Skeletal muscle tissue (tissue), 4 donors: ENCODE measurements around the gene SNX5. TPM values are rescaled to one million over a fixed set of nuclear protein-coding genes. Genes with fewer than 3 reads are reported as not detected.

Experiments used
- H3K27ac ChIP-seq: one replicate; pipeline ENCODE4 v1.7.0; 2013; ENCODE audit warnings: mild to moderate bottlenecking, low read depth, low read length, inconsistent platforms
- H3K27me3 ChIP-seq, 3 donors: one replicate each; pipeline ENCODE4 v1.7.0; 2013; ENCODE audit warnings: low read length in 3 of 3; ENCODE audit not compliant: control insufficient read depth in 3 of 3, insufficient read depth in 3 of 3
- H3K36me3 ChIP-seq, 3 donors: one replicate each; pipeline ENCODE4 v1.7.0; 2013; ENCODE audit warnings: low read length in 3 of 3; ENCODE audit not compliant: control insufficient read depth in 3 of 3, insufficient read depth in 3 of 3
- H3K4me1 ChIP-seq, 3 donors: one replicate each; pipeline ENCODE4 v1.7.0; 2013; ENCODE audit warnings: low read length in 3 of 3, mild to moderate bottlenecking in 3 of 3; ENCODE audit not compliant: control insufficient read depth in 3 of 3, insufficient read depth in 3 of 3
- H3K4me3 ChIP-seq, 3 donors: one replicate each; pipeline ENCODE4 v1.7.0; 2013; ENCODE audit warnings: low read length in 3 of 3
- H3K9ac ChIP-seq, 3 donors: one replicate each; pipeline ENCODE4 v1.7.0; 2013; ENCODE audit warnings: low read length in 3 of 3, mild to moderate bottlenecking in 3 of 3, moderate library complexity in 2 of 3, low read depth in 1 of 3
- H3K9me3 ChIP-seq, 3 donors: one replicate each; pipeline ENCODE4 v1.7.0; 2013; ENCODE audit warnings: low read length in 3 of 3; ENCODE audit not compliant: control insufficient read depth in 3 of 3
- total RNA-seq: library from RNA; depleted of rRNA; stranded (reverse); fragments of >200 nt; gene quantifications from one replicate; pipeline ENCODE4 v1.2.3, GENCODE V29; 2014
- donor health status: Osteomylitis.

The SNX5 gene
- total RNA-seq, 1 donor from 2014 or later = 95.0 TPM

DNA sequence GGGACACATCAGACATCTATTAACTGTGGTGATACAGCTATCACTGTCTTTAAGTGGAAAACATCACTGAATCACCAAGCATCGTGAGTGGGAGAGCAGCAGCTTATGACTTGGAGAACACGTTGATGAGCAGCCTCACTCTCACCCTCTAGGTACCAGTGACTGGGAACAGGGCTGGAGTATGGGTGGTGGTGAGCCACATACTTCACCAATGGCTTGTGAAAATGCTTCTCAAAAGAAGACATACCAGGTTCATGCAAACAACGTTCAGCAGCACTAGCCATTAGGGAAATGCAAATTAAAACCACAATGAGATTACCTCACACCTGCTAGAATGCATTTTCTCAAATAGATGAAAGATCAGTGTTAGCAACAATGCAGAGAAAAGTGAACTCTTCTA lies 25.3 kb downstream of the SNX5 start:
- Histone ChIP-seq H3K27me3 (no peaks in the 10 kb centered on the region), H3K27ac (no peak overlapping the region), H3K4me3 (no peak overlapping the region)

DNA sequence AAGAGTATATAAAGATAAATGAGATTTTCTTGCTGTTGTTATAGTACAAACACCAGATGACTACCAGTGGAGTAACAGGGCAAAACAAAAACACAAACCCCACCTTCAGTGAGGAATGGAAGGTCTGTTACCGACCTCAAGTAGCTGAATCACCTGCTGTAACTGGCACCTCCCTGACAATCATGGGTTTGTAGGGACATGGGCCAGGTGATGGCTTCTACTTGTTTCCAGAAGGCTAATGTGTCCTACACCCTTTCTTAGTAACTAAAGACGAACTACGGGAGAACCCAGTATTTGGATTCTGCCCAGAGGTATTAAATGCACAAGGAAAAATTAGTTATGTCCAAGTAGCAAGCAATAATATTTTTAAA lies 26.8 kb downstream of the SNX5 start:
- Histone ChIP-seq H3K9ac (peak overlapping the region in 1 of 3 donors; percentile 8), H3K4me3 (no peak overlapping the region), H3K4me1 (peaks cover 30 to 35% (median 31%) of the 10 kb centered on the region in 3 donors), H3K27ac (no peak overlapping the region), H3K27me3 (no peaks in the 10 kb centered on the region), H3K36me3 (peaks cover 12 to 55% (median 51%) of the 10 kb centered on the region in 3 donors), H3K9me3 (no peaks in the 10 kb centered on the region)

More for the DNA sequence above, 25.3 kb downstream of the SNX5 start:
- Histone ChIP-seq H3K9me3 (no peaks in the 10 kb centered on the region), H3K9ac (no peak overlapping the region), H3K36me3 (peaks cover 19 to 70% (median 64%) of the 10 kb centered on the region in 3 donors), H3K4me1 (peaks cover 16 to 22% (median 20%) of the 10 kb centered on the region in 3 donors)

DNA sequence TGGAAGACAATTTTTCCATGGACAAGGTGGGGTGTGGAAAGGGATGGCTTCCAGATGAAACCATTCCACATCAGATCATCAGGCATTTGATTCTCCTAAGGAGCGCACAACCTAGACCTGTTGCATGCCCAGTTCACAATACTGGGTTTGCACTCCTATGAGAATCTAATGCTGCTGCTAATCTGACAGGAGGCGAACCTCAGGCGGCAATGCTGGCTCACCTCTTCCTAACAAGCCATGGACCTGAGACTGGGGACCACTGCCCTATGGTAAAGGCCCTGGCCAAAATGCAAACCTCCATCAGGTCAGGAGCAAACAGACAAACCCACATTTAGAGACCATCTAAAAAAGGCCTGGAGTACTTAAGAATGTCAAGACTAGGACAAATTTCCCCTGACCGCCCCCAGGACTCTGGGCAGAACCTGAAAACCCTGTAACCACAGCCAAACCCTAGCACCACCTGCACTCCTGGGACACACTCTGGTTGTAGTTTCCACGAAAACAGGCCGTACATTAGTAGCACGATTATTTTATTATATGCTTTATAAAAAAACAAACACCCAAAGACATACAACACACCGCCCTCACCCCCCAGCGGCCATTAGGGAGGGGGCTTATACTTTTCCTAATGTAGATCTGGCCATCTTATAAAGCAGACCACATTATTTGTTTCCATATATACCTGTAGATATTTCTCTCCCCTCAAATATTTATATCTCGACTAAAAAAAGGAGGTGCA lies 27.3 kb downstream of the SNX5 start:
- H3K9me3 ChIP-seq = no peaks in the 10 kb centered on the region
- peaks cover 35 to 41% (median 37%) of the 10 kb centered on the region in 3 donors for H3K4me1 ChIP-seq
- H3K27me3 ChIP-seq = no peaks in the 10 kb centered on the region
- no peak overlapping the region for H3K27ac ChIP-seq
- H3K36me3 ChIP-seq = peaks cover 12 to 50% (median 46%) of the 10 kb centered on the region in 3 donors
- H3K9ac ChIP-seq = no peak overlapping the region
- no peak overlapping the region for H3K4me3 ChIP-seq

DNA sequence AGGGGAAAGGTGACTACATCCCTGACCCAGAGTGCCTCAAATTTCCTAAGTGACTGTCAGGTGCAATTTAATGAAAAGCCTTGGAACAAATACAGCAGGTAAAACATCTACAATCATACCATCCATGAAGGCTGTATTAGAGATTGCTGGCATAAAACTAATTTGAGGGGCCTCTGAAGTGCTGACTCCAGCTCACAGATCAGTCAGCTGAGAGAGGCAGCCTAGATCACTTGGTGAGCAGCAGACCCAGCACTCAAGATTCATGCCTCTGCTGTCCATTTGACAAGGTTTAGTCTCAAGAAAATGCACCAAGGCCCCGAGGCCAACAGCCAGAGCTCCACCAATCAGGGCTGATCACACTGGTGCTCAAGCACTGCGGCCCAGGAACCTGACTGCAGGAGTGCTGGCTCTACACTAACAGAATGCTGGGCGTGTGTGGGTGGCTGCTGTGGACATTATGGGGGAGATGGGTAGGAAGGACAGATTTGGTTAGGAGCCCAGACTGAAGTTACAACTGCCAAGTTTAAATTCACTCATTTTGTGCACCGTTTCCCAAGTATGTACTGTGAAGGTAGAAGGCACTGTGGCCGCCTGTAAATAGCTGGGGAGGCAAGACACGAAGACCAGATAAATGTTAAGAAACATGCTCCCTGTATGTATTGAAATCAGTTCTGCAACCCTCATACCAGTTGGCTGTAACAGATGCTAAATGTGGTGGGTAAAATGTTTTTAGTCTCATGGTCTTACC lies 28.2 kb downstream of the SNX5 start:
- no peak overlapping the region for H3K4me3 ChIP-seq
- H3K9ac ChIP-seq = no peak overlapping the region
- H3K27ac ChIP-seq = no peak overlapping the region
- peaks cover 8 to 42% (median 37%) of the 10 kb centered on the region in 3 donors for H3K36me3 ChIP-seq
- H3K27me3 ChIP-seq = no peaks in the 10 kb centered on the region
- peaks cover 41 to 44% (median 43%) of the 10 kb centered on the region in 3 donors for H3K4me1 ChIP-seq
- H3K9me3 ChIP-seq = no peaks in the 10 kb centered on the region

DNA sequence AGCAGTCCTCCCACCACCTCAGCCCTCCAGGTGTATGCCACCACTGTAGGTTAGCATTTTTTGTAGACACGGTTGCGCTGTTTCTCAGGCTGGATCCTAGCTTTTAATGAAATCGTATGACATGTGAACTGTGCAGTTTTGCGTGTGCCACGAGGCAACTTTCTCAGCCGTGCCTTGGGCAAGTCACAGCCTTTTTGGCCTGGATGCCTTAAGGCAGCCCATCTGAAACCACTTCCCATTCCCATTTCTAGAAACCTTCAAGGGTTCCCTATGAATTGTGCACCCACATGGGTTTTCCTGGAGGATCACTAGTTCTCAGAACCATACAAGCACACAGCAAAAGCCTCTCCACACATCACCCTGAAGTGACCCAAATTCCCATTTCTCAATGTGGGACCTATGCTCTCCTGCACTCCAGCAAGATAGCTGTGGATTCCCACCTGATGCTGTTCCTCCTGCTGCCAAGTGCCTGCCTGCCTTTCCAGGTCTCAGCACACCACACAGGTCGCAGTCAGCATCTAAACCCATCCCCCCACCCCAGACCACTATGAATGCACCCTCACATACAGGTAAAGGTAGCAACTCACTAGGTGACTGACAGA lies 28.9 kb downstream of the SNX5 start:
- H3K27ac ChIP-seq = peak overlapping the region; percentile 71
- H3K9ac ChIP-seq = peak overlapping the region in 1 of 3 donors; percentile 57
- no peak overlapping the region for H3K4me3 ChIP-seq
- H3K9me3 ChIP-seq = no peaks in the 10 kb centered on the region
- peaks cover 41 to 45% (median 43%) of the 10 kb centered on the region in 3 donors for H3K4me1 ChIP-seq
- no peaks in the 10 kb centered on the region for H3K27me3 ChIP-seq
- peaks cover 3 to 36% (median 30%) of the 10 kb centered on the region in 3 donors for H3K36me3 ChIP-seq

DNA sequence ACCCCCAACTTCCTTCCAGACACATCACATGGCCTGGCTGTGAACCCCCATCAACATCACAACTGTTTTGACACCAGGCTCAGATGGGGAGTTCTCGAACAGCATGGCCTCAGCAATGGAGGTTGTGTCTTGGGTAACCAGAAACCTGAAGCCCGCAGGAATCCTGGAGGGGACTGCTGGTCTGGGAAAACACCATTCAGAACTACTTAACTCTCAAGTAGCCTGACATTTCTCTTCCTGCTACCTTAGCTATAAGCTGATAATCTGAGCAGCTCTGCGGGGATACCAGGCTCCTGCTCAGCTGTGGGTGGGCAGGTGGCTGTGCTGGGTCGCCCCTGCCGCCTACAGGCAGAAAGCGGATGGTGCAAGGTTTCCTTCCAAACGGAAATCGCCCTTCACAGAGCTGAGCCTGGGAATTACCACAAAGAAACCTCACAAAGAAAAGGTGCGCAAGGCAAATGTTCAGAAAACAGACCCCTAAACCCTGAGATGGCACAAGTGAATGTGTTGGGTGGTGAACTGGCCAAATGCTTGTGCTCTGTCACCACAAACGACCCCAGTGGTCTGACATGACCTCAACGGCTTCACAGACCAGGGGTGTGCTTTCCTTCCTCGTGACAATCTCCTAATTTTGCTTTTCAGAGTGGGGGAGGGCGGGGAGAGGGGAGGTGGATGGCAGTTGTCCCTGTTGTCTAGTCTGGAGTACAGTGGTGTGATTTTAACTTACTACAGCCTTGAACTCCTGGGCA lies 29.5 kb downstream of the SNX5 start:
- Histone ChIP-seq H3K27ac (peak overlapping the region; percentile 71), H3K36me3 (peaks cover 3 to 32% (median 29%) of the 10 kb centered on the region in 3 donors), H3K27me3 (no peaks in the 10 kb centered on the region), H3K4me1 (peaks cover 41 to 47% (median 43%) of the 10 kb centered on the region in 3 donors), H3K9ac (peak overlapping the region; percentile 45 to 57 (median 54)), H3K4me3 (peak overlapping the region in 1 of 3 donors; percentile 24), H3K9me3 (no peaks in the 10 kb centered on the region)

DNA sequence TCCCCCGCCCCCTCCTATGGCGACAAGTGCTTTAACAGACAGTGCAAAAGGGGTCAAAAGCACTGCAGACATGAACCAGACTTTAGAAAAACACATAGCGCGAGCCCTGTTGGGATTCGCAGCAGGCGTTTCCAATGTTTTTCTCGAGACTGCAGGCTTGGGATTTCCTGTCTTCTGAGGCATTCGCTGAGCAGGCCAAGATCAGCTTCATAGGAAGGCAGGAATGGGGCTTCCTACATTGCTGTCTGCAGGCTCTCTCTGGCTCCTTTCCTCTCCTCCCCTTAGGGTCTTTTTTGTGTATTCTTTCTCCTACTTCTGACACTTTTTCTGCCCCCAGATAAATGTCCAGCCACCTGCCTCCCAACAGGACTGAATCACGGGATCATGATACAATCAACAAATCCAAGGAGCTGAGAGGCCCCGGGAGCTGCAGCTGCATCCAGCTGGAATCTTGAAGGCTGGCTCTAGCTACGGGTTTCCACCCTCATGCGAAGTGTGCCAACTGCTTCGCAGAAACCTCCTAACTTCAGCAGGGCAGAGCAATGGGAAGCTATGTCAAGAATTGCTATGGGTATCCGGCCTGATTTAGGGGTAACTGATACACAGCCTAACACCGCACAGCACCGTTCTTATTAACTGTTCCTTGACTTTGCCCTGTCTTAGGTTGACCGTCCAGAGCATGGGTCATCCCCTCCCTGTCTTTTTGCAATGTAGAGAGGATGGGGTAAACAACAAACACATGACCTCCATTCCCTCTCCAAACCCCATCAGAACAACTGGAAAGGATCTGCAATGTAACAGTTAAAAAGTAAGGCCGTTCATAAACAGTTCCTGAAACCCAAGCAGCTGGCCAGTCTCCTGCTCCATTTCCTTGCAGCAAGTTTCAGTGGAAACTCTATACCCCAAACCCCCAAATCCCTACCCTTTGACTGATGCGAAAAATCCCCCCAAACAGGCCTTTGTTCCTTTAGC lies 31.5 kb downstream of the SNX5 start:
- H3K27ac ChIP-seq = peak overlapping the region; percentile 71
- H3K36me3 ChIP-seq = peaks cover 0 to 14% (median 14%) of the 10 kb centered on the region in 3 donors
- no peaks in the 10 kb centered on the region for H3K9me3 ChIP-seq
- H3K9ac ChIP-seq = peak overlapping the region; percentile 32 to 69 (median 63)
- H3K4me1 ChIP-seq = peaks cover 47 to 57% (median 55%) of the 10 kb centered on the region in 3 donors
- H3K4me3 ChIP-seq = peak overlapping the region in 2 of 3 donors; percentile 32 to 41
- no peaks in the 10 kb centered on the region for H3K27me3 ChIP-seq

DNA sequence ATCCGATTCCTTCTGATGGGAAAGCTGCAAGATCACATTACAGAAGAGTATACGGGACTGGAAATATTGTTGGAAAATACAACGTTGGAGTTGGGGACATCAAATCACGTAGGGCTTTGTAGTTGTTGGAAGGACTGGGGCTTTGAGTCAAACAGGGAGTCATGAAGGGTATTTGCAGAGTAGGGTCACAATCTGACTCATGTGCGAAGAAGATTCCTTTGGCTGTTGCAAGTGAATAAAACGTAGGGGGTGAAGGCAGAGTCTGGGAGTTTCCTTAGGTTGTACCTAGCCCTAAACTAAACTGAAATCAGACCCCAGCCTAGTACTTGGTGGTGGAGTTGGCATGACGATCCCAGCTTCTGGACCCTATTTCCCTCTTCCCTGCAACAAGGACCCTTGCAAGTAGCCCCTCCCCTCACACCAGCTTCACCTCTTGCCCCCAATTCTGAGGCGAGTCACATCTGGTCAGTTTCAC lies 32.3 kb downstream of the SNX5 start:
- Histone ChIP-seq H3K27me3 (no peaks in the 10 kb centered on the region), H3K36me3 (peaks cover 0 to 10% (median 10%) of the 10 kb centered on the region in 3 donors), H3K9me3 (no peaks in the 10 kb centered on the region), H3K4me1 (peaks cover 45 to 55% (median 53%) of the 10 kb centered on the region in 3 donors), H3K4me3 (peak overlapping the region in 2 of 3 donors; percentile 32 to 41), H3K9ac (peak overlapping the region; percentile 32 to 69 (median 63)), H3K27ac (peak overlapping the region; percentile 71)
